CD14-positive monocyte (primary cell): ENCODE measurements around the gene PIH1D1. TPM values are rescaled to one million over a fixed set of nuclear protein-coding genes. Genes with fewer than 3 reads are reported as not detected.

Experiments
- DNase-seq, 3 donors: peaks; one replicate each; pipeline ENCODE4 v3.0.0-alpha.2; 2011 to 2022
- H2AFZ ChIP-seq: 2 replicates; pipeline ENCODE4 v1.6.0; 2012; ENCODE audit warnings: mild to moderate bottlenecking, low read depth, low read length, inconsistent platforms; ENCODE audit not compliant: insufficient read depth, poor library complexity, severe bottlenecking
- H3K27ac ChIP-seq, 2 donors: 1 replicate in 1 of 2; 2 replicates in 1 of 2; pipeline ENCODE4 v1.5.1; 2012 to 2013; ENCODE audit warnings: low read length in 2 of 2, control low read depth in 1 of 2, inconsistent platforms in 1 of 2, low read depth in 1 of 2, mild to moderate bottlenecking in 1 of 2
- H3K27me3 ChIP-seq, 2 donors: one replicate each; pipeline versions ENCODE4 v1.6.0 to v1.6.1; 2011 to 2013; ENCODE audit warnings: low read length in 2 of 2; ENCODE audit not compliant: control insufficient read depth in 2 of 2, insufficient read depth in 2 of 2
- H3K36me3 ChIP-seq, 2 donors: replicated peaks in 1 of 2; 1 replicate in 1 of 2; 2 replicates in 1 of 2; pipeline versions ENCODE4 v1.5.1 to v1.6.1; 2012 to 2013; ENCODE audit warnings: low read length in 2 of 2, control low read depth in 1 of 2, inconsistent platforms in 1 of 2, mild to moderate bottlenecking in 1 of 2; ENCODE audit not compliant: insufficient read depth in 2 of 2, control insufficient read depth in 1 of 2
- H3K4me1 ChIP-seq, 2 donors: 1 replicate in 1 of 2; 2 replicates in 1 of 2; pipeline versions ENCODE4 v1.5.1 to v1.6.1; 2012 to 2013; ENCODE audit warnings: low read length in 2 of 2, control low read depth in 1 of 2, inconsistent platforms in 1 of 2, mild to moderate bottlenecking in 1 of 2, moderate library complexity in 1 of 2; ENCODE audit not compliant: insufficient read depth in 2 of 2, control insufficient read depth in 1 of 2
- H3K4me2 ChIP-seq: replicated peaks from 2 replicates; pipeline ENCODE3; 2012; ENCODE audit warnings: low read length, moderate library complexity, mild to moderate bottlenecking; ENCODE audit not compliant: poor library complexity, severe bottlenecking; ENCODE audit errors: extremely low read depth
- H3K4me3 ChIP-seq, 3 experiments: fragments of 200-600 bp in 1 of 3; sonication (generic) in 1 of 3; replicated peaks in 1 of 3; 1 replicate in 2 of 3; 2 replicates in 1 of 3; pipeline ENCODE4 v1.5.1; 2011 to 2013; ENCODE audit warnings: low read length in 3 of 3, mild to moderate bottlenecking in 3 of 3, control low read depth in 2 of 3, low read depth in 2 of 3, inconsistent platforms in 1 of 3, moderate library complexity in 1 of 3
- H3K79me2 ChIP-seq: 2 replicates; pipeline ENCODE4 v1.6.0; 2012; ENCODE audit warnings: mild to moderate bottlenecking, control low read depth, inconsistent platforms, low read length, moderate library complexity; ENCODE audit not compliant: insufficient read depth
- H3K9ac ChIP-seq: 2 replicates; pipeline ENCODE4 v1.6.0; 2017; ENCODE audit warnings: low read length, mild to moderate bottlenecking; ENCODE audit not compliant: insufficient read depth, poor library complexity, severe bottlenecking
- H3K9me3 ChIP-seq, 2 donors: replicated peaks in 1 of 2; 1 replicate in 1 of 2; 2 replicates in 1 of 2; pipeline versions ENCODE4 v1.5.1 to v1.6.1; 2012 to 2013; ENCODE audit warnings: low read length in 2 of 2, control low read depth in 1 of 2; ENCODE audit not compliant: control insufficient read depth in 1 of 2, insufficient read depth in 1 of 2
- H4K20me1 ChIP-seq: 2 replicates; pipeline ENCODE4 v1.6.0; 2012; ENCODE audit warnings: mild to moderate bottlenecking, low read length, control low read depth, moderate library complexity; ENCODE audit not compliant: insufficient read depth
- H3K27ac Mint-ChIP-seq, 7 donors: one replicate each; pipeline ENCODE4 v1.8.0; 2020; ENCODE audit warnings: mild to moderate bottlenecking in 7 of 7, mixed read lengths in 7 of 7, moderate library complexity in 6 of 7, inconsistent platforms in 2 of 7
- H3K27me3 Mint-ChIP-seq, 3 donors: one replicate each; pipeline ENCODE4 v1.8.0; 2021 to 2022; ENCODE audit warnings: low read depth in 3 of 3, mild to moderate bottlenecking in 3 of 3, mixed read lengths in 3 of 3, moderate library complexity in 3 of 3, inconsistent platforms in 1 of 3
- H3K36me3 Mint-ChIP-seq, 2 donors: one replicate each; pipeline ENCODE4 v1.8.0; 2020; ENCODE audit warnings: mixed read lengths in 2 of 2, inconsistent platforms in 1 of 2, mild to moderate bottlenecking in 1 of 2
- H3K4me1 Mint-ChIP-seq: one replicate; pipeline ENCODE4 v1.8.0; 2020; ENCODE audit warnings: mild to moderate bottlenecking, mixed read lengths
- H3K4me3 Mint-ChIP-seq, 2 donors: one replicate each; pipeline ENCODE4 v1.8.0; 2020; ENCODE audit warnings: mild to moderate bottlenecking in 2 of 2, mixed read lengths in 2 of 2, moderate library complexity in 1 of 2
- H3K9me3 Mint-ChIP-seq, 7 donors: one replicate each; pipeline ENCODE4 v1.8.0; 2020 to 2022; ENCODE audit warnings: mixed read lengths in 7 of 7, mild to moderate bottlenecking in 6 of 7, moderate library complexity in 6 of 7, inconsistent platforms in 2 of 7
- WGBS: methylation state at CpG from one replicate; pipeline ENCODE4 v1.1.5; 2013; ENCODE audit warnings: missing lambda C conversion rate; ENCODE audit not compliant: insufficient coverage; 5-methylcytosine and 5-hydroxymethylcytosine counted together
- intact Hi-C, 2 donors: fragments of 100-400 bp; cut with micrococcal nuclease; formaldehyde crosslinking; loops; one replicate each; pipeline versions ENCODE4 v1.15.0 to v1.15.1; 2023
- polyA plus RNA-seq, 3 donors: library from polyadenylated mRNA; depleted of rRNA in 1 of 3; unstranded in 2 of 3; stranded (reverse) in 1 of 3; fragments of 300-500 nt in 2 of 3; fragments of >200 nt in 1 of 3; fragmentation: Illumina TruSeq in 2 of 3; gene quantifications; 1 replicate in 2 of 3; 2 replicates in 1 of 3; pipeline ENCODE4 v1.2.3, GENCODE V29; 2012 to 2021
- TF ChIP-seq, protein P1 (sequence below): fragments of 200-600 bp; IDR thresholded peaks from one replicate; pipeline ENCODE4 v1.8.0; 2022; ENCODE audit warnings: antibody characterized with exemption, mild to moderate bottlenecking

PIH1D1 gene
- polyA plus RNA-seq, 3 donors, result 62.3 to 102 (median 83.9) TPM

DNA sequence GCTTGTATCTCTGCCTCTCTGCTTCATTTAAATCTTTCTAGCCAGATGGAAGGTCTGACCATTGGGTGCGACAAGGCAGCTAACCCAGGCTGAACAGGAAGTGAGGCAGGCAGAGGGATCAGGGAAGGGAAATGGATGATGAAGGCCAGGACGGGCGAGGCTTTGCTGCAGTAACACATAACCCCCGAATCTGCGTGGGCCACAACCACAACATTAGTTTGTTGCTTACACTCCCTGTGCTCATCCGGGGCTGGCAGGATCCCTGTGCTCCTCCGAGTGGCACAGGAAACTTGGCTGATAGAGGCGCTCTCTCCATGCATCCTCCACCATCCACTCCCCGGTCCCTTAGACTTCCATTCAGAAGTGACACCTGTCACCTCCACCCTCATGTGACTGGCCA, 21.3 kb upstream of the PIH1D1 start:
- peaks cover 0 to 2% (median 0%) of the 10 kb centered on the region in 7 donors for H3K9me3 Mint-ChIP-seq
- H3K27me3 Mint-ChIP-seq, result peaks cover 2 to 13% (median 6%) of the 10 kb centered on the region in 3 donors
- Histone ChIP-seq H4K20me1 (no peaks in the 10 kb centered on the region), H3K36me3 (no peaks in the 10 kb centered on the region), H3K27ac (no peak overlapping the region), H3K27me3 (no peaks in the 10 kb centered on the region), H3K4me1 (peaks cover 35 to 50% of the 10 kb centered on the region in 2 donors), H2AFZ (peak overlapping the region; percentile 29), H3K9me3 (no peaks in the 10 kb centered on the region), H3K4me2 (no peak overlapping the region), H3K9ac (no peak overlapping the region), H3K4me3 (no peak overlapping the region), H3K79me2 (no peaks in the 10 kb centered on the region)
- no peak overlapping the region for H3K4me3 Mint-ChIP-seq
- peaks cover 48% of the 10 kb centered on the region for H3K4me1 Mint-ChIP-seq
- H3K27ac Mint-ChIP-seq, result peak overlapping the region in 2 of 7 donors; percentile 42 to 57
- TF ChIP-seq, protein P1, sequence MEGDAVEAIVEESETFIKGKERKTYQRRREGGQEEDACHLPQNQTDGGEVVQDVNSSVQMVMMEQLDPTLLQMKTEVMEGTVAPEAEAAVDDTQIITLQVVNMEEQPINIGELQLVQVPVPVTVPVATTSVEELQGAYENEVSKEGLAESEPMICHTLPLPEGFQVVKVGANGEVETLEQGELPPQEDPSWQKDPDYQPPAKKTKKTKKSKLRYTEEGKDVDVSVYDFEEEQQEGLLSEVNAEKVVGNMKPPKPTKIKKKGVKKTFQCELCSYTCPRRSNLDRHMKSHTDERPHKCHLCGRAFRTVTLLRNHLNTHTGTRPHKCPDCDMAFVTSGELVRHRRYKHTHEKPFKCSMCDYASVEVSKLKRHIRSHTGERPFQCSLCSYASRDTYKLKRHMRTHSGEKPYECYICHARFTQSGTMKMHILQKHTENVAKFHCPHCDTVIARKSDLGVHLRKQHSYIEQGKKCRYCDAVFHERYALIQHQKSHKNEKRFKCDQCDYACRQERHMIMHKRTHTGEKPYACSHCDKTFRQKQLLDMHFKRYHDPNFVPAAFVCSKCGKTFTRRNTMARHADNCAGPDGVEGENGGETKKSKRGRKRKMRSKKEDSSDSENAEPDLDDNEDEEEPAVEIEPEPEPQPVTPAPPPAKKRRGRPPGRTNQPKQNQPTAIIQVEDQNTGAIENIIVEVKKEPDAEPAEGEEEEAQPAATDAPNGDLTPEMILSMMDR, result no peak
- 70% methylated on average over 5 of the region's 9 CpGs for whole genome bisulfite sequencing
- intact Hi-C loops, result loop anchor here in 1 of 2 donors (5.0 kb wide), 1 partner anchor 204 kb away; the partner anchor contains the start of gene PRMT1
- peaks cover 11% of the 10 kb centered on the region in 2 donors for H3K36me3 Mint-ChIP-seq
- no peak for DNase-seq

DNA sequence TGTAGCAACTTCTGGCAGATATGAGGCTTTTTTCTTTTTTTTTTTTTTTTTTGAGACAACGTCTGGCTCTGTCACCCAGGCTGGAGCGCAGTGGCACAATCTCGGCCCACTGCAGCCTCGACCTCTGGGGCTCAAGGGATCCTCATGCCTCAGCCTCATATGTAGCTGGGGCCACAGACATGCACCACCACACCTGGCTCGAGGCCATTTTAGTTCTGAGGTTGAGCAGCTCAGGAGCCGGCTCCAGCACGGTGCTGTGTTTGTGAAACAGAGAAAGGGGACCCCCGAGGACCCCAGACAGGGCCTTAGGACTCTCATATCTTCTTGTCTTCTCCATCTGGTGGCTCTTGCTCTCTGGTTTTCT, 19.0 kb upstream of the PIH1D1 start:
- peaks cover 42% of the 10 kb centered on the region for H3K4me1 Mint-ChIP-seq
- peaks cover 10 to 30% of the 10 kb centered on the region in 2 donors for H3K36me3 Mint-ChIP-seq
- peaks cover 0 to 2% (median 0%) of the 10 kb centered on the region in 7 donors for H3K9me3 Mint-ChIP-seq
- Histone ChIP-seq H3K79me2 (no peaks in the 10 kb centered on the region), H3K36me3 (peaks cover 8 to 12% of the 10 kb centered on the region in 2 donors), H3K4me2 (no peak overlapping the region), H3K9me3 (no peaks in the 10 kb centered on the region), H3K9ac (no peak overlapping the region), H3K4me1 (peaks cover 35 to 50% of the 10 kb centered on the region in 2 donors), H2AFZ (no peak overlapping the region), H4K20me1 (no peaks in the 10 kb centered on the region), H3K27ac (peak overlapping the region in 1 of 2 donors; percentile 41), H3K4me3 (no peak overlapping the region), H3K27me3 (no peaks in the 10 kb centered on the region)
- H3K4me3 Mint-ChIP-seq, result no peak overlapping the region
- 10% methylated on average over 3 of the region's 8 CpGs for WGBS
- peaks cover 2 to 12% (median 6%) of the 10 kb centered on the region in 3 donors for H3K27me3 Mint-ChIP-seq
- no peak for DNase-seq
- intact Hi-C loops, result loop anchor here in 1 of 2 donors (1.0 to 5.0 kb wide), 2 partner anchors 78 to 207 kb away; partner anchors contain the start of gene PRMT1
- peak overlapping the region; percentile 15 to 92 (median 75) for H3K27ac Mint-ChIP-seq
- TF ChIP-seq, protein P1, result peak; percentile 10
